DND-41 (cell line): ENCODE results near the gene RP2.

Source experiments
- ATAC-seq: fragments of 200-7000 bp; cut with Tn5 transposase; 3 replicates; pipeline ENCODE4 v1.9.1; 2021; ENCODE audit warnings: low read depth; ENCODE audit not compliant: insufficient read depth
- DNase-seq: peaks from one replicate; pipeline ENCODE4 v3.0.0-alpha.2; 2020
- H2AFZ ChIP-seq: 2 replicates; pipeline ENCODE4 v1.6.0; 2012; ENCODE audit warnings: low read depth, low read length
- H3K27ac ChIP-seq: 2 replicates; pipeline ENCODE4 v1.5.1; 2012; ENCODE audit warnings: low read length, inconsistent platforms
- H3K27me3 ChIP-seq: fragments of 200-600 bp; sonication (generic); 2 replicates; pipeline ENCODE4 v1.6.0; 2012; ENCODE audit warnings: low read length, mild to moderate bottlenecking, inconsistent platforms; ENCODE audit not compliant: insufficient read depth, poor library complexity
- H3K36me3 ChIP-seq: 2 replicates; pipeline ENCODE4 v1.5.1; 2012; ENCODE audit warnings: low read length, inconsistent platforms; ENCODE audit not compliant: insufficient read depth
- H3K4me1 ChIP-seq: 2 replicates; pipeline ENCODE4 v1.5.1; 2012; ENCODE audit warnings: mild to moderate bottlenecking, low read length; ENCODE audit not compliant: insufficient read depth
- H3K4me2 ChIP-seq: 2 replicates; pipeline ENCODE4 v1.6.0; 2012; ENCODE audit warnings: mild to moderate bottlenecking, moderate library complexity, low read length, inconsistent platforms; ENCODE audit not compliant: insufficient read depth
- H3K4me3 ChIP-seq, 2 experiments: fragments of 200-600 bp in 1 of 2; shearing (Covaris generic) in 1 of 2; 2 replicates each; pipeline ENCODE4 v1.5.1; 2012 to 2016; ENCODE audit warnings: inconsistent platforms in 2 of 2, low read length in 2 of 2, mild to moderate bottlenecking in 2 of 2, low read depth in 1 of 2, moderate library complexity in 1 of 2
- H3K79me2 ChIP-seq: 2 replicates; pipeline ENCODE4 v1.6.0; 2012; ENCODE audit warnings: low read length, inconsistent platforms; ENCODE audit not compliant: insufficient read depth
- H3K9ac ChIP-seq: 2 replicates; pipeline ENCODE4 v1.6.0; 2012; ENCODE audit warnings: low read depth, mild to moderate bottlenecking, inconsistent platforms, low read length, moderate library complexity
- H3K9me3 ChIP-seq: 2 replicates; pipeline ENCODE4 v1.5.1; 2012; ENCODE audit warnings: low read length, moderate library complexity, mild to moderate bottlenecking, inconsistent platforms; ENCODE audit not compliant: insufficient read depth, severe bottlenecking
- H4K20me1 ChIP-seq: 2 replicates; pipeline ENCODE4 v1.6.0; 2012; ENCODE audit warnings: low read length; ENCODE audit not compliant: insufficient read depth
- EZH2 ChIP-seq: IDR thresholded peaks from 3 replicates; pipeline ENCODE4 v1.6.1; 2012; ENCODE audit warnings: borderline replicate concordance, low read depth, mild to moderate bottlenecking, moderate library complexity, low read length, inconsistent platforms; ENCODE audit not compliant: severe bottlenecking
- TF ChIP-seq, protein P1 (sequence below): IDR thresholded peaks from 2 replicates; pipeline ENCODE4 v1.5.1; 2012; ENCODE audit warnings: borderline replicate concordance, low read length, moderate library complexity, mild to moderate bottlenecking; ENCODE audit not compliant: poor library complexity, severe bottlenecking; ENCODE audit errors: extremely low read depth

Gene RP2

GRCh38 chrX:46814966-46815365, 21.9 kb upstream of the RP2 start:
- DNase-seq (no peak), ATAC-seq (no peak)
- Histone ChIP-seq H3K9ac (no peak overlapping the region), H4K20me1 (no peaks in the 10 kb centered on the region), H3K4me3 (no peak overlapping the region), H3K79me2 (no peaks in the 10 kb centered on the region), H3K36me3 (no peaks in the 10 kb centered on the region), H3K4me1 (no peaks in the 10 kb centered on the region), H3K27ac (no peak overlapping the region), H3K27me3 (no peaks in the 10 kb centered on the region), H3K9me3 (no peaks in the 10 kb centered on the region), H3K4me2 (no peak overlapping the region), H2AFZ (no peak overlapping the region)
- TF ChIP-seq, protein P1, sequence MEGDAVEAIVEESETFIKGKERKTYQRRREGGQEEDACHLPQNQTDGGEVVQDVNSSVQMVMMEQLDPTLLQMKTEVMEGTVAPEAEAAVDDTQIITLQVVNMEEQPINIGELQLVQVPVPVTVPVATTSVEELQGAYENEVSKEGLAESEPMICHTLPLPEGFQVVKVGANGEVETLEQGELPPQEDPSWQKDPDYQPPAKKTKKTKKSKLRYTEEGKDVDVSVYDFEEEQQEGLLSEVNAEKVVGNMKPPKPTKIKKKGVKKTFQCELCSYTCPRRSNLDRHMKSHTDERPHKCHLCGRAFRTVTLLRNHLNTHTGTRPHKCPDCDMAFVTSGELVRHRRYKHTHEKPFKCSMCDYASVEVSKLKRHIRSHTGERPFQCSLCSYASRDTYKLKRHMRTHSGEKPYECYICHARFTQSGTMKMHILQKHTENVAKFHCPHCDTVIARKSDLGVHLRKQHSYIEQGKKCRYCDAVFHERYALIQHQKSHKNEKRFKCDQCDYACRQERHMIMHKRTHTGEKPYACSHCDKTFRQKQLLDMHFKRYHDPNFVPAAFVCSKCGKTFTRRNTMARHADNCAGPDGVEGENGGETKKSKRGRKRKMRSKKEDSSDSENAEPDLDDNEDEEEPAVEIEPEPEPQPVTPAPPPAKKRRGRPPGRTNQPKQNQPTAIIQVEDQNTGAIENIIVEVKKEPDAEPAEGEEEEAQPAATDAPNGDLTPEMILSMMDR = no peak
- no peak for TF ChIP-seq EZH2

DNA sequence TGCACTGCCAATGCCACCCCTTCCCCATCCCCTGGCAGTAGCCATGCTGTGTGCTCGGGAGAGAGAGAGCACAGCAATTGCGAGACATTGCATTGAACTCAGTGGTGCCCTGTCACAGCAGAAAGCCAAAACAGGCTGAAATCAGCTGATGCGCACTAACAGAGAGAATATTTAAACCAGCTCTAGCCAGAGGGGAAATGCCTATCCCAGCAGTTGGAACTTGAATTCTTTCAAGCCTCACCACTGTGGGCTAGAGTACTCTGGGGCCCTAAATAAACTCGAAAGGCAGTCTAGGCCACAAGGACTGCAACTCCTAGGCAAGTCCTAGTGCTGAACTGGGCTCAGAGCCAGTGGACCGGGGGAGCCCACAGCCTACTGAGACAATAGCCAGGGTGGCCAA, 17.7 kb upstream of the RP2 start:
- TF ChIP-seq, protein P1 = no peak
- TF ChIP-seq EZH2 = no peak

DNA sequence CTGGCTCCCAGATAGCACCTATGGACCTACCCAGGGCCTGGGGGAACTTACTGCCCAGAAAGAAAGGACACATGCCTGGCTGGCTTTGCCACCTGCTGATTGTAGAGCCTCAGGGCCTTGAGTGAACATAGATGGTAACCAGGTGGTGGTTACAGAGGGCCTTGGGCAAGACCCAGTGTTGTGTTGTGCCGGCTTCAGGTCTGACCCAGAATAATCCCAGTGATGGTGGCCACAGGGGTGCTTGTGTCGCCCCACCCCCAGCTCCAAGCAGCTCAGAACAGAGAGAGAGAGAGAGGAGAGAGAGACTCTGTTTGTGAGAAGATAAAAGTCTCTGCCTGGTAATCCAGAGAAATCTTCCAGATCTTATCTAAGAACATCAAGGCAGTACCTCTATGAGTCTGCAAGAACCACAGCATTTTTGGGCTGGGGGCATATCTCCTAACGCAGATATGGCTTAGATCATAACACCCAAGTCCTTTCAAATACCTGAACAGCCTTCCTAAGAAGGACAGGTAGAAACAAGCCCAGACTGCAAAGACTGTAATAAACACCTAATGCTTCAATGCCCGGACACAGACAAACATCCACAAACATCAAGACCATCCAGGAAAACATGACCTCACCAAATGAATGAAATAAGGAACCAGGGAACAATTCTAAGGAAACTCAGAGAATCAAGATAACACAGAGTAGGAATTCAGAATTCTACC, 16.3 kb upstream of the RP2 start:
- no peak overlapping the region for H3K27ac ChIP-seq
- H3K27me3 ChIP-seq = no peaks in the 10 kb centered on the region
- H3K4me1 ChIP-seq = no peaks in the 10 kb centered on the region
- H3K79me2 ChIP-seq = no peaks in the 10 kb centered on the region
- no peak for TF ChIP-seq EZH2
- TF ChIP-seq, protein P1 = no peak
- no peak overlapping the region for H3K4me3 ChIP-seq
- ATAC-seq (no peak), DNase-seq (no peak)
- H3K9me3 ChIP-seq = no peaks in the 10 kb centered on the region
- no peaks in the 10 kb centered on the region for H4K20me1 ChIP-seq
- H3K4me2 ChIP-seq = no peak overlapping the region
- H3K36me3 ChIP-seq = no peaks in the 10 kb centered on the region
- no peak overlapping the region for H2AFZ ChIP-seq
- no peak overlapping the region for H3K9ac ChIP-seq

More for the DNA sequence above, 17.7 kb upstream of the RP2 start:
- H4K20me1 ChIP-seq = no peaks in the 10 kb centered on the region
- H3K36me3 ChIP-seq = no peaks in the 10 kb centered on the region
- H3K4me1 ChIP-seq = no peaks in the 10 kb centered on the region
- no peaks in the 10 kb centered on the region for H3K27me3 ChIP-seq
- H3K27ac ChIP-seq = no peak overlapping the region
- no peaks in the 10 kb centered on the region for H3K9me3 ChIP-seq
- H3K4me3 ChIP-seq = no peak overlapping the region
- H3K9ac ChIP-seq = no peak overlapping the region
- H3K79me2 ChIP-seq = no peaks in the 10 kb centered on the region
- no peak overlapping the region for H3K4me2 ChIP-seq
- ATAC-seq (no peak), DNase-seq (no peak)
- no peak overlapping the region for H2AFZ ChIP-seq
